Measurements from ENCODE around the gene MYH14.

DNA sequence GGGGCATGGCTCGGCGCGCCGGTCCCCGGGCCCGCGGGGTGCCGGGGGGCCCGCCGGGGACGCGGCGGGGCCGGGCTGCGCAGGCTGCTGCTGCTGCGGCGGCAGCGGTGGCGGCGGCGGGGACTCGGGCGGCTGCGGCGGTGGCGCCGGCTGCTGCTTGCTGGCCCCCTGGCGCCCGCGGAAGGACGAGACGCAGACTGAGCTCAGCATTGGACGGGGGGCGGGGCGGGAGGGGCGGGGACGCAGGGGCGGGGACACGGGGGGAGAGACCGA, 125.4 kb downstream of the MYH14 start:
- TF ChIP-seq POLR2A (IDR thresholded peaks at IDR 0.05) = no peak
- TF ChIP-seq, protein P1, sequence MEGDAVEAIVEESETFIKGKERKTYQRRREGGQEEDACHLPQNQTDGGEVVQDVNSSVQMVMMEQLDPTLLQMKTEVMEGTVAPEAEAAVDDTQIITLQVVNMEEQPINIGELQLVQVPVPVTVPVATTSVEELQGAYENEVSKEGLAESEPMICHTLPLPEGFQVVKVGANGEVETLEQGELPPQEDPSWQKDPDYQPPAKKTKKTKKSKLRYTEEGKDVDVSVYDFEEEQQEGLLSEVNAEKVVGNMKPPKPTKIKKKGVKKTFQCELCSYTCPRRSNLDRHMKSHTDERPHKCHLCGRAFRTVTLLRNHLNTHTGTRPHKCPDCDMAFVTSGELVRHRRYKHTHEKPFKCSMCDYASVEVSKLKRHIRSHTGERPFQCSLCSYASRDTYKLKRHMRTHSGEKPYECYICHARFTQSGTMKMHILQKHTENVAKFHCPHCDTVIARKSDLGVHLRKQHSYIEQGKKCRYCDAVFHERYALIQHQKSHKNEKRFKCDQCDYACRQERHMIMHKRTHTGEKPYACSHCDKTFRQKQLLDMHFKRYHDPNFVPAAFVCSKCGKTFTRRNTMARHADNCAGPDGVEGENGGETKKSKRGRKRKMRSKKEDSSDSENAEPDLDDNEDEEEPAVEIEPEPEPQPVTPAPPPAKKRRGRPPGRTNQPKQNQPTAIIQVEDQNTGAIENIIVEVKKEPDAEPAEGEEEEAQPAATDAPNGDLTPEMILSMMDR (IDR thresholded peaks at IDR 0.05) = no peak
- no peak for TF ChIP-seq EP300 (IDR thresholded peaks at IDR 0.05)
